ENCODE data around the gene VPS8. TPM values are rescaled to one million over a fixed set of nuclear protein-coding genes. Genes with fewer than 3 reads are reported as not detected.
"Not testable (repeated sequence)": the region's sequence is repeated elsewhere in the genome, so short reads cannot be mapped to it uniquely, and the experiment has no call there.

VPS8 gene
- total RNA-seq, 2 donors from 2014 or later: 45.9 to 72.4 TPM

GRCh38 chr3:184952671-184953070 is 140.7 kb downstream of the VPS8 start:
- Mint-ChIP-seq H3K36me3 (peaks cover under 1 to 4% of the 10 kb centered on the region in 2 donors), H3K27ac (no peak overlapping the region), H3K9me3 (no peaks in the 10 kb centered on the region)
- ATAC-seq: peak in 1 of 2 donors; percentile 61
- DNase-seq (ENCODE audit: low spot score in 2 of 2): no peak

- Mint-ChIP-seq H3K36me3 (peaks cover 7 to 12% of the 10 kb centered on the region in 2 donors), H3K9me3 (no peaks in the 10 kb centered on the region), H3K27ac (no peak overlapping the region)
- DNase-seq (ENCODE audit: low spot score in 2 of 2): no peak
- no peak for ATAC-seq
These were observed 141.4 kb downstream of the VPS8 start for GRCh38 chr3:184953401-184953800.

- DNase-seq (ENCODE audit: low spot score in 2 of 2) (no peak), ATAC-seq (no peak)
- H3K36me3 Mint-ChIP-seq: peaks cover 7 to 12% of the 10 kb centered on the region in 2 donors
- H3K27ac Mint-ChIP-seq: no peak overlapping the region
- no peaks in the 10 kb centered on the region for H3K9me3 Mint-ChIP-seq
These were observed 142.3 kb downstream of the VPS8 start for GRCh38 chr3:184954251-184954650.

GRCh38 chr3:184954851-184955250 is 142.9 kb downstream of the VPS8 start:
- DNase-seq (ENCODE audit: low spot score in 2 of 2); H3K9me3 Mint-ChIP-seq; H3K27ac Mint-ChIP-seq; ATAC-seq: not testable (repeated sequence)
- H3K36me3 Mint-ChIP-seq: peaks cover 7 to 12% of the 10 kb centered on the region in 2 donors

DNA sequence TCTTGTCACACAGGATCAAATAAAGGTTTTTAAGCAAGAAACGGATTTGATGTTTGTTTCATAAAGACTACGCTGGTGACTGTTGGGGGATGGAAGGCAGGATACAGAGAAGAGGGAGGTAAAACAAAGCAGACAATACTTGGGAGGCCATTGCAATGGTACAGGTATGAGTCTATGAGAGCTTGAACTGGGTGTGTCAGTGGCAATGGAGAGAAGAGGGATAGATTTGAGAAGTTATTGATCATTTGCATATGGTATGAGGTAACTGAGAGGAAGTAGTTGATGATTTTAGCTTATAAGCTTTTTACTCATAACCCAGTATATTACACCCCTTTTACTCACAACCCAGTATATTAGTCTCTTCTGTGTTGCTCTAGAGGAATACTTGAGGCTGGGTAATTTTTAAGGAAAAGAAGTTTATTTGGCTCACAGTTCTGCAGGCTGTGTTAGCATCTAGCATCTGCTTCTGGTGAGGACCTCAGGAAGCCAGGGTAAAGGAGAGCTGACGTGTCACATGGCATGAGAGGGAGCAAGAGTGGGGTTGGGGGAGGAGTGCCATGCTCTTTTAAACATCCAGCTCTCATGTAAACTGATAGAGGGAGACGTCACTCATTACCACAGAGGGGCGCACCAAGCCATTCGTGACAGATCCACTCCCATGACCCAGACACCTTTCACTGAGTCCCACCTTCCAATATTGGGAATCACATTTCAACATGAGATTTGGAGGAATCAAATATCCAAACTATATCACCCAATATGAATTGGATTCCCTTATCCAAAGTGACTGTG is 153.9 kb downstream of the VPS8 start:
- Mint-ChIP-seq H3K9me3 (no peaks in the 10 kb centered on the region), H3K36me3 (peaks cover 17 to 25% of the 10 kb centered on the region in 2 donors), H3K27ac (peak overlapping the region in 1 of 2 donors; percentile 39)
- peak in 1 of 2 donors; percentile 30 for ATAC-seq
- DNase-seq (ENCODE audit: low spot score in 2 of 2): no peak

- no peak overlapping the region for H3K27ac Mint-ChIP-seq
- peaks cover 28 to 36% of the 10 kb centered on the region in 2 donors for H3K36me3 Mint-ChIP-seq
- no peaks in the 10 kb centered on the region for H3K9me3 Mint-ChIP-seq
- DNase-seq (ENCODE audit: low spot score in 2 of 2): no peak
- no peak for ATAC-seq
These were observed 156.1 kb downstream of the VPS8 start for GRCh38 chr3:184968115-184968514.

DNA sequence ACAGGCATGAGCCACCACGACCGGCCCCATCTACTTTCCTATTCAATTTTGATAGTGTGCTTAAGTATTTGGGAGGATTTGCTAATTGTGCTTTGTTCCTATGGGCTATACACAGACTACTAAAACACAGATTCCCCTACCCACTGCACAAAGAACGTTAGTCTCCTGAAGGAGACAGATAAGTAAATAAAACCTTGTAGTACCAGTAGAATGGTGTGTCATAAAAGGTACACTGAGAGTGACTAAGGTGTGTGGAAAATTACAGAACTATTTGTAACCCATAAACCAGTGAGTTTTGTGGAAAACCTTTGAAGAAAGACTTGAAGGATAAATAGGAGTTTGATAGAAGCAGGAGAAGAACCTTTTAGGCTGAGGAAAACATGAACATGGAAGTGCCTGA is 158.2 kb downstream of the VPS8 start:
- H3K9me3 Mint-ChIP-seq: peaks cover 0 to 7% of the 10 kb centered on the region in 2 donors

GRCh38 chr3:184977796-184978195 is 165.8 kb downstream of the VPS8 start:
- no peak for ATAC-seq

More for the DNA sequence above, 158.2 kb downstream of the VPS8 start:
- Mint-ChIP-seq H3K27ac (no peak overlapping the region), H3K36me3 (peaks cover 45 to 46% of the 10 kb centered on the region in 2 donors)
- ATAC-seq: no peak
- no peak for DNase-seq (ENCODE audit: low spot score in 2 of 2)

DNA sequence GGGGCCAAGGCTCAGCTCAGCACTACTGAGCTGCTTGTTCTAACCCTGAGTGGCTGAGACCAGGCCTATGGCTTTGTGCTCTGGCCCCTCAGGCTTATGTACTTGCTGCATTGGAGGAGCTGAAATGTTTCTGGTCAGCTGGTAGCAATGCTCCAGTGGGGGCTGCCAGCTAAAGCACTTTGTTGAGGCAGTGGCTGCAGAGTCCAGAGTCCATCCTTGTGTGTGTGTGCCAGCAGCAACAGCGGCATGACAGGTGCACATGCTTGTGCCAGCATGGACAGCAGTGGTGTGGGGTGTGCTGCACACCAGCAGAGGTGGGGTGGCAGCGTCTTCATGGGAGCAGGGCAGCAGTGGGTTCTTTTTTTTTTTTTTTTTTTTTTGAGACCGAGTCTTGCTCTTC is 169.1 kb downstream of the VPS8 start:
- ATAC-seq (no peak), DNase-seq (ENCODE audit: low spot score in 2 of 2) (no peak)
- Mint-ChIP-seq H3K9me3 (no peaks in the 10 kb centered on the region), H3K36me3 (peaks cover 10 to 22% of the 10 kb centered on the region in 2 donors), H3K27ac (peak overlapping the region in 1 of 2 donors; percentile 24)

More at GRCh38 chr3:184977796-184978195, 165.8 kb downstream of the VPS8 start:
- Mint-ChIP-seq H3K9me3 (peaks cover 0 to 7% of the 10 kb centered on the region in 2 donors), H3K27ac (no peak overlapping the region), H3K36me3 (peaks cover 34 to 39% of the 10 kb centered on the region in 2 donors)
- no peak for DNase-seq (ENCODE audit: low spot score in 2 of 2)

GRCh38 chr3:184982076-184982475 is 170.1 kb downstream of the VPS8 start:
- H3K36me3 Mint-ChIP-seq: peaks cover 11 to 14% of the 10 kb centered on the region in 2 donors
- DNase-seq (ENCODE audit: low spot score in 2 of 2): no peak
- no peak overlapping the region for H3K27ac Mint-ChIP-seq
- H3K9me3 Mint-ChIP-seq: no peaks in the 10 kb centered on the region
- no peak for ATAC-seq

- Mint-ChIP-seq H3K9me3 (no peaks in the 10 kb centered on the region), H3K36me3 (peaks cover 6 to 18% of the 10 kb centered on the region in 2 donors), H3K27ac (no peak overlapping the region)
- ATAC-seq (no peak), DNase-seq (ENCODE audit: low spot score in 2 of 2) (no peak)
These were observed 173.6 kb downstream of the VPS8 start for GRCh38 chr3:184985586-184985985.

- ATAC-seq: no peak
- Mint-ChIP-seq H3K36me3 (peaks cover 6 to 18% of the 10 kb centered on the region in 2 donors), H3K27ac (no peak overlapping the region), H3K9me3 (no peaks in the 10 kb centered on the region)
- DNase-seq (ENCODE audit: low spot score in 2 of 2): no peak
These were observed 174.5 kb downstream of the VPS8 start for GRCh38 chr3:184986366-184986889.

- H3K9me3 Mint-ChIP-seq: no peaks in the 10 kb centered on the region
- DNase-seq (ENCODE audit: low spot score in 2 of 2): no peak
- H3K36me3 Mint-ChIP-seq: peaks cover 5% of the 10 kb centered on the region in 2 donors
- H3K27ac Mint-ChIP-seq: peak overlapping the region in 1 of 2 donors; percentile 66
- no peak for ATAC-seq
These were observed 181.4 kb downstream of the VPS8 start for GRCh38 chr3:184993394-184993793.

DNA sequence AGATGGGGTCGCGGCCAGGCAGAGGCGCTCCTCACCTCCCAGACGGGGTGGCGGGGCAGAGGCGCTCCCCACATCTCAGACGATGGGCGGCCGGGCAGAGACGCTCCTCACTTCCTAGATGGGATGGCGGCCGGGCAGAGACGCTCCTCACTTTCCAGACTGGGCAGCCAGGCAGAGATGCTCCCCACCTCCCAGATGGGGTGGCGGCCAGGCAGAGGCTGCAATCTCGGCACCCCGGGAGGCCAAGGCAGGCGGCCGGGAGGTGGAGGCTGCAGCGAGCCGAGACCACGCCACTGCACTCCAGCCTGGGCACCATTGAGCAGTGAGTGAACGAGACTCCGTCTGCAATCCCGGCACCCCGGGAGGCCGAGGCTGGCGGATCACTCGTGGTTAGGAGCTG is 191.9 kb downstream of the VPS8 start:
- peaks cover 59 to 67% of the 10 kb centered on the region in 2 donors for H3K36me3 Mint-ChIP-seq
- DNase-seq (ENCODE audit: low spot score in 2 of 2); ATAC-seq; H3K27ac Mint-ChIP-seq: not testable (repeated sequence)
- H3K9me3 Mint-ChIP-seq: peaks cover 11 to 13% of the 10 kb centered on the region in 2 donors

DNA sequence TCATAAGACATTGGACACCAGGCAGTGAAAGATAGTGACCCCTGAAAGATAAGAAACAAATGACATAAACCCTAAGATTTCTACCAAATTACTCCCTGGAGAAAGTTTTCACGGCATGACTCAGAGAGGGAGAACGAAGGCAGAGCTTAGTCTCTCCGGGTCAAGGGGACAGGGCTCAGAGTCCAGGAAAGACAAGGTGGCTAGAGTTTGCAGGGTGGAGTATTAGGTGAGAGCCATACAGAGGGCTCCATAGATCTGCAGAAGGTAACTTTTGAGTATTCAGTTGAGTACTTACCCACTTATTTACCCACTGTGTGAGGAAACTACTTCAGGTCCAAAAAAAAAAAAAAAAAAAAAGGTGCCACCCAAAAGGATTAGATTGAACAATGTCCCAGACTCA is 197.7 kb downstream of the VPS8 start:
- no peak for DNase-seq (ENCODE audit: low spot score in 2 of 2)
- H3K27ac Mint-ChIP-seq: no peak overlapping the region
- peaks cover 15 to 24% of the 10 kb centered on the region in 2 donors for H3K9me3 Mint-ChIP-seq
- no peak for ATAC-seq
- peaks cover 63 to 67% of the 10 kb centered on the region in 2 donors for H3K36me3 Mint-ChIP-seq

GRCh38 chr3:185017584-185017983 is 205.6 kb downstream of the VPS8 start:
- not testable (repeated sequence) for ATAC-seq; H3K9me3 Mint-ChIP-seq; H3K27ac Mint-ChIP-seq; DNase-seq (ENCODE audit: low spot score in 2 of 2)
- H3K36me3 Mint-ChIP-seq: peaks cover 34 to 46% of the 10 kb centered on the region in 2 donors

- not testable (repeated sequence) for ATAC-seq; H3K9me3 Mint-ChIP-seq; H3K27ac Mint-ChIP-seq; DNase-seq (ENCODE audit: low spot score in 2 of 2)
- H3K36me3 Mint-ChIP-seq: peaks cover 34 to 46% of the 10 kb centered on the region in 2 donors
These were observed 206.0 kb downstream of the VPS8 start for GRCh38 chr3:185017996-185018395.
